Left cardiac atrium (tissue), 4 donors: Measurements from ENCODE around the gene TAOK3. TPM values are rescaled to one million over a fixed set of nuclear protein-coding genes. Genes with fewer than 3 reads are reported as not detected.

Experiments
- ATAC-seq, 2 donors: fragments of 200-7000 bp; cut with Tn5 transposase; one replicate each; pipeline ENCODE4 v1.9.1; 2020; ENCODE audit warnings: mild to moderate bottlenecking in 2 of 2, moderate library complexity in 2 of 2
- DNase-seq: peaks from one replicate; pipeline ENCODE4 v3.0.0-alpha.2; 2020
- intact Hi-C, 2 donors: fragments of 100-400 bp; cut with DNase I; formaldehyde crosslinking; loops; one replicate each; pipeline versions ENCODE4 v1.14.1 to v1.15.1; 2022 to 2023
- total RNA-seq, 2 donors: library from RNA; stranded (reverse); fragmentation: NEBNext Ultra II Directional; extraction: Animal tissue kit (Norgen Biotek cat#: 25700); gene quantifications; one replicate each; pipeline ENCODE4 v1.2.1, GENCODE V29; 2021
- donor health status: DM: no; HTN: yes; CAD: no.
- donor health status: DM: no; HTN: yes; CAD: no; lungs with severe emphysema.
- donor health status: DM: yes; HTN: yes; CAD: no.
- donor health status: Dilated cardiomyopathy.

The TAOK3 gene
- total RNA-seq, 2 donors from 2014 or later: 15.0 to 23.1 TPM

- intact Hi-C loops: loop anchor here in 1 of 2 donors (10.0 kb wide), 1 partner anchor 63 kb away; no protein-coding TSS in a partner anchor
- ATAC-seq (no peak), DNase-seq (no peak)
Observed at GRCh38 chr12:118187751-118188435, 184.8 kb downstream of the TAOK3 start.

- DNase-seq (no peak), ATAC-seq (no peak)
- intact Hi-C loops: loop anchor here in 1 of 2 donors (10.0 kb wide), 1 partner anchor 61 kb away; no protein-coding TSS in a partner anchor
Observed at GRCh38 chr12:118185602-118186397, 186.9 kb downstream of the TAOK3 start.

- intact Hi-C loops: loop anchor here (5.0 to 10.0 kb wide), 2 partner anchors 59 to 209 kb away; no protein-coding TSS in a partner anchor
- no peak for DNase-seq
- no peak for ATAC-seq
Observed at GRCh38 chr12:118183711-118184110, 189.0 kb downstream of the TAOK3 start.

GRCh38 chr12:118183155-118183554 lies 189.6 kb downstream of the TAOK3 start:
- ATAC-seq (no peak), DNase-seq (no peak)
- intact Hi-C loops: loop anchor here (5.0 to 10.0 kb wide), 2 partner anchors 58 to 209 kb away; no protein-coding TSS in a partner anchor

GRCh38 chr12:118175823-118176447 lies 196.8 kb downstream of the TAOK3 start:
- ATAC-seq: peak in 1 of 2 donors; percentile 37
- DNase-seq: no peak
- intact Hi-C loops: no loop called here

- intact Hi-C loops: no loop called here
- DNase-seq (no peak), ATAC-seq (no peak)
Observed at GRCh38 chr12:118166946-118167345, 205.8 kb downstream of the TAOK3 start.

- intact Hi-C loops: no loop called here
- no peak for ATAC-seq
- no peak for DNase-seq
Observed at GRCh38 chr12:118164798-118165486, 207.8 kb downstream of the TAOK3 start.

GRCh38 chr12:118160536-118160935 lies 212.2 kb downstream of the TAOK3 start:
- ATAC-seq: no peak
- intact Hi-C loops: no loop called here
- no peak for DNase-seq

- intact Hi-C loops: no loop called here
- no peak for ATAC-seq
- DNase-seq: no peak
Observed at GRCh38 chr12:118151755-118152154, 221.0 kb downstream of the TAOK3 start.

- intact Hi-C loops: no loop called here
- DNase-seq: no peak
- ATAC-seq: peak; percentile 16 to 57
Observed at GRCh38 chr12:118150625-118151024, 222.1 kb downstream of the TAOK3 start.

- no peak for DNase-seq
- intact Hi-C loops: no loop called here
- no peak for ATAC-seq
Observed at GRCh38 chr12:118148287-118148686, 224.4 kb downstream of the TAOK3 start.

- no peak for ATAC-seq
- intact Hi-C loops: no loop called here
- no peak for DNase-seq
Observed at GRCh38 chr12:118145798-118146156, 226.9 kb downstream of the TAOK3 start.

GRCh38 chr12:118145113-118145797 lies 227.5 kb downstream of the TAOK3 start:
- DNase-seq: no peak
- ATAC-seq: no peak
- intact Hi-C loops: no loop called here

- intact Hi-C loops: no loop called here
- DNase-seq (no peak), ATAC-seq (no peak)
Observed at GRCh38 chr12:118144499-118144898, 228.2 kb downstream of the TAOK3 start.

GRCh38 chr12:118140825-118141224 lies 231.9 kb downstream of the TAOK3 start:
- intact Hi-C loops: no loop called here
- no peak for DNase-seq
- ATAC-seq: no peak

GRCh38 chr12:118137148-118137678 lies 235.5 kb downstream of the TAOK3 start:
- DNase-seq: no peak
- ATAC-seq: no peak
- intact Hi-C loops: no loop called here

GRCh38 chr12:118136559-118137003 lies 236.1 kb downstream of the TAOK3 start:
- ATAC-seq (peak; percentile 55 to 72), DNase-seq (peak; percentile 67)
- intact Hi-C loops: no loop called here

GRCh38 chr12:118135788-118136558 lies 236.7 kb downstream of the TAOK3 start, which contains the start of gene PEBP1:
Gene PEBP1, plus strand, starts transcription at chr12:118136124. Its CDS starts 86 bp downstream, at chr12:118136210.
- ATAC-seq (peak; percentile 99 to 100), DNase-seq (peak; percentile 95)
- intact Hi-C loops: no loop called here
